Osteocyte (in vitro differentiated cells): Measurements from ENCODE around the gene METTL24. TPM values are rescaled to one million over a fixed set of nuclear protein-coding genes. Genes with fewer than 3 reads are reported as not detected.

Source experiments
- DNase-seq: peaks from one replicate; pipeline ENCODE4 v3.0.0; 2021; ENCODE audit warnings: mixed read lengths; ENCODE audit not compliant: unreplicated experiment; ENCODE audit errors: extremely low spot score
- H3K27ac Mint-ChIP-seq: one replicate; pipeline ENCODE4 v1.8.0; 2021; ENCODE audit warnings: mild to moderate bottlenecking, mixed read lengths; ENCODE audit not compliant: unreplicated experiment
- H3K27me3 Mint-ChIP-seq: one replicate; pipeline ENCODE4 v1.8.0; 2021; ENCODE audit warnings: mixed read lengths; ENCODE audit not compliant: unreplicated experiment
- H3K36me3 Mint-ChIP-seq: one replicate; pipeline ENCODE4 v1.8.0; 2021; ENCODE audit warnings: mixed read lengths; ENCODE audit not compliant: unreplicated experiment
- H3K4me1 Mint-ChIP-seq: one replicate; pipeline ENCODE4 v1.8.0; 2021; ENCODE audit warnings: mixed read lengths; ENCODE audit not compliant: unreplicated experiment
- H3K4me3 Mint-ChIP-seq: one replicate; pipeline ENCODE4 v1.8.0; 2021; ENCODE audit warnings: mild to moderate bottlenecking, moderate library complexity, mixed read lengths; ENCODE audit not compliant: unreplicated experiment
- H3K9me3 Mint-ChIP-seq: one replicate; pipeline ENCODE4 v1.8.0; 2021; ENCODE audit warnings: mixed read lengths; ENCODE audit not compliant: unreplicated experiment
- total RNA-seq: library from RNA; stranded (reverse); gene quantifications from 2 replicates; pipeline ENCODE4 v1.2.1, GENCODE V29; 2021
- TF ChIP-seq, protein P1 (sequence below): fragments of 200-600 bp; sonication (generic); IDR thresholded peaks from 2 replicates; pipeline ENCODE4 v1.5.0; 2021; ENCODE audit warnings: antibody characterized with exemption, mild to moderate bottlenecking, moderate library complexity

Gene METTL24
- total RNA-seq, 1 donor from 2014 or later: not detected

DNA sequence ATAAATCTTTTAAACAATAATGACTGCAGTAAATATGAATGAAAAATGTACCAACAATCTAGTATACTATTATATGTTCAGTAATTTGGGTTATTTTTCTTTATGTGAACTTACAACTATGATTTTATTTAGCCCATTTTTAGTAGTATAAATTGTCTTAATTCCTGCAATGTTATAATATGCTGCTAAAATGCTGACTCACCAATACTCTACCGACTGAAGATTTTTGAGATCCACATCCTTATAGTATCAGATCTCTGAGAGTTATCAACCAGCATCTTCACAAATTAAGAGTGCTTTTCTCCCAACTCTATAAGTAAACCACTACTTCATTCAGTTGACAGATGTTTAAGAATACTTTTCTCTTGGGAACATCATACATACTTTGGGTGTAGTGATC is 161.3 kb downstream of the METTL24 start:
- Mint-ChIP-seq H3K36me3 (peaks cover 11% of the 10 kb centered on the region), H3K27ac (no peak overlapping the region), H3K9me3 (no peaks in the 10 kb centered on the region), H3K27me3 (no peaks in the 10 kb centered on the region), H3K4me1 (no peaks in the 10 kb centered on the region), H3K4me3 (no peak overlapping the region)
- TF ChIP-seq, protein P1, sequence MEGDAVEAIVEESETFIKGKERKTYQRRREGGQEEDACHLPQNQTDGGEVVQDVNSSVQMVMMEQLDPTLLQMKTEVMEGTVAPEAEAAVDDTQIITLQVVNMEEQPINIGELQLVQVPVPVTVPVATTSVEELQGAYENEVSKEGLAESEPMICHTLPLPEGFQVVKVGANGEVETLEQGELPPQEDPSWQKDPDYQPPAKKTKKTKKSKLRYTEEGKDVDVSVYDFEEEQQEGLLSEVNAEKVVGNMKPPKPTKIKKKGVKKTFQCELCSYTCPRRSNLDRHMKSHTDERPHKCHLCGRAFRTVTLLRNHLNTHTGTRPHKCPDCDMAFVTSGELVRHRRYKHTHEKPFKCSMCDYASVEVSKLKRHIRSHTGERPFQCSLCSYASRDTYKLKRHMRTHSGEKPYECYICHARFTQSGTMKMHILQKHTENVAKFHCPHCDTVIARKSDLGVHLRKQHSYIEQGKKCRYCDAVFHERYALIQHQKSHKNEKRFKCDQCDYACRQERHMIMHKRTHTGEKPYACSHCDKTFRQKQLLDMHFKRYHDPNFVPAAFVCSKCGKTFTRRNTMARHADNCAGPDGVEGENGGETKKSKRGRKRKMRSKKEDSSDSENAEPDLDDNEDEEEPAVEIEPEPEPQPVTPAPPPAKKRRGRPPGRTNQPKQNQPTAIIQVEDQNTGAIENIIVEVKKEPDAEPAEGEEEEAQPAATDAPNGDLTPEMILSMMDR: no peak
- DNase-seq: no peak

GRCh38 chr6:110195639-110196038 is 162.5 kb downstream of the METTL24 start:
- DNase-seq: no peak
- Mint-ChIP-seq H3K4me1 (no peaks in the 10 kb centered on the region), H3K4me3 (no peak overlapping the region), H3K27me3 (no peaks in the 10 kb centered on the region), H3K9me3 (no peaks in the 10 kb centered on the region), H3K36me3 (peaks cover 11% of the 10 kb centered on the region), H3K27ac (no peak overlapping the region)
- TF ChIP-seq, protein P1: no peak

Other genes with a start within 250 kb of the METTL24 start
- gene WASF1, start 178.7 kb downstream of the METTL24 start, total RNA-seq: 23.9 and 26.2 TPM in 2 replicates
- gene CDC40, start 177.9 kb downstream of the METTL24 start, total RNA-seq: 16.7 and 23.9 TPM in 2 replicates
- gene DDO, start 57.2 kb upstream of the METTL24 start, total RNA-seq: not detected in 2 replicates
- not detected in 2 replicates for gene SLC22A16, start 118.3 kb upstream of the METTL24 start, total RNA-seq